Testis (tissue), 2 donors: Measurements from ENCODE around the gene DPP8.

Experiments used
- CTCF ChIP-seq, 3 experiments: fragments of 450-650 bp in 2 of 3; fragments of 200-600 bp in 1 of 3; sonication (generic) in 1 of 3; IDR thresholded peaks; one replicate each; pipeline ENCODE4 v1.5.1; 2016 to 2019; ENCODE audit warnings: antibody characterized with exemption in 3 of 3, mild to moderate bottlenecking in 2 of 3, moderate library complexity in 1 of 3
- POLR2A ChIP-seq: fragments of 450-650 bp; IDR thresholded peaks from one replicate; pipeline ENCODE4 v1.6.1; 2017; ENCODE audit warnings: antibody characterized with exemption, mild to moderate bottlenecking, moderate library complexity

- TF ChIP-seq POLR2A (no peak), CTCF (IDR thresholded peaks at IDR 0.05) (no peak)
Observed at GRCh38 chr15:65556622-65557021, 39.1 kb upstream of the DPP8 start.
